HG03565 (cell line): Measurements from ENCODE around the gene MROH7.
A peak's percentile ranks its signal among the peaks of the same experiment; 100 is the strongest.

Experiments
- ATAC-seq: cut with Tn5 transposase; IDR thresholded peaks from one replicate; pipeline ENCODE4 v1.9.1; 2021; ENCODE audit warnings: mild to moderate bottlenecking, moderate library complexity; ENCODE audit not compliant: unreplicated experiment

The MROH7 gene

GRCh38 chr1:54695764-54696163 lies 54.2 kb downstream of the MROH7 start:
- no peak for ATAC-seq

DNA sequence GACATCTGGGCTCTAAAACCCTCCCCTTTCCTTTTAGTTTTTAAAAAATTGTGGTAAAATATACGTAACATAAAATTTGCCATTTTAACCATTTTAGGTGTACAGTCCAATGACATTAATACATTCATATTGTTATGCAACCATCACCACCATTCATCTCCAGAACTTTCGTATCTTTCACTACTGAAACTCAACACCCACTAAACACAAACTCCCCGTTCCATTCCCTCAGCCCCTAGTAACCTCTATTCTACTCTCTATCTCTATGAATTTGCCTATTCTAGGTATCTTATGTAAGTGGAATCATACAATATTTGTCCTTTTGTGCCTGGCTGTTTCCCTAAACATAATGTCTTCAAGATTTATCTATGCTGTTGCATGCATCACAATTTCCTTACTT lies 54.7 kb downstream of the MROH7 start:
- no peak for ATAC-seq

DNA sequence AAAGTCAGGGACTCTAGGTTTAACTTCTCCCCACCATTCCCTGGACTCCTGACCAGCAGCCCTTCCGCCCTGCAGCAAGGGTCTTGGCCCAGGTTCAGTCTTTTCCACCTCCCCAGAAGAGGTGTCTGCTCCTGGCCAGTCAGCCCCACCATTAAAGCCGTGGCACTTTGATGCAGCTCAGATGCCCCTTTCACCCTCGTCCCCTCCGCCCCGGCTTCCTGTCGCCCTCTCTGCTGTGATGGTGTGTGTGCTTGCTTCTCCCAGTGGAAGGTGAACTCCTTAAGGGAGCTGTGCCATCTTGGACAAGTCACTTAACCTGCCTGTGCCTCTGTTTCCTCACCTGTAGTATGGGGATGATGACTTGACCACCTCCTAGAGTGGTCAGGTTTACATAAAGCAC lies 56.3 kb downstream of the MROH7 start:
- no peak for ATAC-seq

- ATAC-seq, result no peak
These were observed 56.8 kb downstream of the MROH7 start for GRCh38 chr1:54698346-54698745.

DNA sequence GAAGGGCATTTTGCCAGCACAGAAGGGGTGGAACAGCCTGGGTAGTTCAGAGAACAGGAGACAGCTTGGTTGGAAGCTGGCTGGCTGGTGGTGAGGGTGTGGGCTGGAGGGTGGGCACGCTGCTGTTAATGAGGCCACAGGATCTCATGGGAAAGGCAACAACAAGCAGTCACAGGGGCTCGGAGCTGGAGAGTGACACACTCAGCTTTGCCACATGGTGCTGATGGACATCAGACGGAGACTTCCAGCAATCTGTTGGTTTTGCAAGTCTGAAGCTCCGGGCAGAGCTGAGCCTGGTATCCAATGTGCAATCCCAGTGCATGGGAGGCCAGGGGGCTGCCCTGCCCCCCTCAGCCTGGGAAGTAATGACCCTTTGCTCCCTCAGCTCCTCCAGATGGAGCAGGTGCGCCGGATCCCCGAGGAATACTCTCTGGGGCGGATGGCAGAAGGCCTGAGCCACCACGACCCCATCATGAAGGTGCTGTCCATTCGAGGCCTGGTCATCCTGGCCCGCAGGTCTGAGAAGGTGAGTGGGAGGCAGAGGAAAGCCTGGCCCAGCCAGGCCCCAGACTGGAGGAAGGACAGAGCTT lies 58.4 kb downstream of the MROH7 start:
- no peak for ATAC-seq

DNA sequence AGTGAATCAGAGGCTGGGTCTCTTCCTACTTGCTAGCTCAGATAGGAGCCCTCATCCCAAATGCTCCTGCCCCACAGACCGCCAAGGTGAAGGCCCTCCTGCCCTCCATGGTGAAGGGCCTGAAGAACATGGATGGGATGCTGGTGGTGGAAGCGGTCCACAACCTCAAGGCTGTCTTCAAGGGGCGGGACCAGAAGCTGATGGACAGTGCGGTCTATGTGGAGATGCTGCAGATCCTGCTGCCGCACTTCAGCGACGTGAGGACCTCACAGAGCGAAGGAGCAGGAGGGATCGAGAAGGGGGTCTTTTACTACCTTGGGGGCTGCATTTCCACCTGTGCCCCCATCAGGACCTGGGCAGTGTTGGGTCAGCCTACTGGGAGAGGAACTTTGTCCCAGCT lies 59.5 kb downstream of the MROH7 start:
- ATAC-seq, result no peak

DNA sequence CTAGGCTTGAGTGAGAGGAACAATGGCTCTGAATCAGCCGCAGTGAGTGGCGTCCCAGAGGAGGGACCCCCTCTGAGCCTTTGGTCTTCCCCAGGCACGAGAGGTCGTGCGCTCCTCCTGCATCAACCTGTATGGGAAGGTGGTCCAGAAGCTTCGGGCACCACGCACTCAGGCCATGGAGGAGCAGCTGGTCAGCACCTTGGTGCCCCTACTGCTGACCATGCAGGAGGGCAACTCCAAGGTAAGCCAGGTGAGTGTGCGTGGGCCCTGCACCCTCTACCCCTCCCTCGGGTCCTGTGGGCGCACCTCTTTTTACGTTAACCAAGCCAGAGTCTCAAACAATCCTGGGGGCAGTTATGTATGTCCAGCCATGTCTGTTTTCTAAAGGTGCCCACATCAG lies 60.4 kb downstream of the MROH7 start:
- ATAC-seq, result no peak

- ATAC-seq, result no peak
These were observed 61.9 kb downstream of the MROH7 start for GRCh38 chr1:54703471-54703870.

DNA sequence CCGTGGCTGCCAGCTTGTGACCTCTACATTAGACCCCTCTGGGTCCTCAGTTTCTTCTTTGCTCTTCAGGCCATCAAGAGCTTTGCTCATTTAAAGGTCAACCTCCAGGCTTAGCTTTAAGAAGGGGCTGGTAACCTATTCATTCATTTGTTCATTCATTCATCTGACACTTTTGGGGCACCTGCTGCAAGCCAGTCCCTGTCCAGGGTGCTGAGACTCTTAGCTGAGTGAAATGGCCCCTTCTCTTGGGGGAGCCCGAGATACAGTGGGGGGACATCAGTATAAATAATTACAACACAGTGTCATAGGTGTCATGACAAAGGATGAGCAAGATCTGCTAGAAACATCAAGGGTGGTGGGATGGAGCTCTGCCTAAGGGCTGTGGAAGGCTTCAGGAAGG lies 63.6 kb downstream of the MROH7 start:
- no peak for ATAC-seq

- ATAC-seq, result no peak
These were observed 64.8 kb downstream of the MROH7 start for GRCh38 chr1:54706419-54706818.

DNA sequence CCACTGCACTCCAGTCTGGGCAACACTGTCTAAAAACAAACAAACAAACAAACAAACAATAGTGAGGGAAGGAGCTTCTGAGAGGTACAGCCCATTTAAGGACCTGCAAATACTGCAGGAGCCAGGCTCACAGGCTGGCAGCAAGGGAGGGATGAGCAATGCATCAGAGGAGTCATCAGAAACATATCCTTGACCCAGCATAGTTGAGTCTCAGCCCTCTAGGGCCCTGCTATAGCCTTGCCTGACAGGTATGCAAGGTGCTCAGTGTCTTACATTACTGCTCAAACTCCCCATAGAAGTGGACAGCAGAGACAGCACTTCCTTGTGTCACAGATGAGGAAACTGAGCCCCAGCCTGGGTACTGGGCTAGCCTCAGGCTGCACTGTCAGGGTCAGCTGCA lies 66.8 kb downstream of the MROH7 start:
- no peak for ATAC-seq

GRCh38 chr1:54709547-54710292 lies 68.1 kb downstream of the MROH7 start:
- ATAC-seq, result no peak

DNA sequence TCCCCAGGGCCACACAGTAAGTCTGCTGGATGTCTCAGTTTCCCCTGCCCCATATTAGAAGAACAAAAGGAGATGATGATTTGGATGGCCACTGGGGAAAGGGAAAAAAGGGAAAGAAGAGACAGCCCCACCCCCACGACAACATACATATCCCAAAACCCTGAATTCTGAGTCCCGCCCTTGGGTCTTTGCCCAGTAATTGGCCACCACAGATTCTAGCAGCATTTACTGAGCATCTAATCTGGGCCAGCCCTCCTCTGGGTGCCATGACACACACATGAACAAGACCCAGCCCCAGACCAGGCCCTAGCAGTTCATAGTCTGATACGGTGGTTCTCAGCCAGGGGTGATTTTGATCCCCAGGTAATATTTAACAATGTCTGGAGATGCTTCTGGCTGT lies 68.8 kb downstream of the MROH7 start:
- no peak for ATAC-seq

DNA sequence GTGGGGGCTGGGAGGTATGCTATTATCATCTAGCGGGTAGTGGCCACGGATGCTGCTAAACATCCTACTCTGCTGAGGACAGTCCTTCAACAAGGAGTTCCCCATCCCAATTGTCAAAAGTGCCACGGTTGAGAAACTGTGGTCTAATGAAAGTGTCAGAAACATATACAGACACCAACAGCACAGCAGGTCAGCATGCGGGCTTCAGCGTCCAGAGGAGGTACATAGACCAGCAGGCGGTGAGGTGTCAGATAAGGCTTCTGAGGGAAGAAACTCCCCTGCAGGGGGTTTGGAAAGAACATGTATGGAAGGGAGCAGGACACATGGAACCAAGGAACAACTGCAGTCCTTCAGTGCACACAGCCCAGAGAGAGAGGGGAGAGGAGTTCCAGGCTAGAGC lies 69.3 kb downstream of the MROH7 start:
- ATAC-seq, result no peak

DNA sequence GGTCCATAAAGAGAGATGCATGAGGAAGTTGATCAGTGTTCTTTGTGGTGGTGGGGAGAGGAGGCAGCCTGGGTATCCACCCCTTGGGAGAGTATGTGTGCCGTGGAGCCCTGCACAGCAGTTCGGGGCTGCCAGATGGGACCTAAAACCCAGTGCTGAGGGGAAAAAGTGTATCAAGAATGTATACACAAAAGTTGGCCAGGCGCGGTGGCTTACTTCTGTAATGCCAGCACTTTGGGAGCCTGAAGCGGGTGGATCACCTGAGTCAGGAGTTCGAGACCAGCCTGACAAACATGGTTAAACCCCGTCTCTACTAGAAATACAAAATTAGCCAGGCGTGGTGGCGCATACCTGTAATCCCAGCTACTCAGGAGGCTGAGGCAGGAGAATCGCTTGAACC lies 70.0 kb downstream of the MROH7 start:
- no peak for ATAC-seq

GRCh38 chr1:54714881-54715492 lies 73.4 kb downstream of the MROH7 start:
- no peak for ATAC-seq

DNA sequence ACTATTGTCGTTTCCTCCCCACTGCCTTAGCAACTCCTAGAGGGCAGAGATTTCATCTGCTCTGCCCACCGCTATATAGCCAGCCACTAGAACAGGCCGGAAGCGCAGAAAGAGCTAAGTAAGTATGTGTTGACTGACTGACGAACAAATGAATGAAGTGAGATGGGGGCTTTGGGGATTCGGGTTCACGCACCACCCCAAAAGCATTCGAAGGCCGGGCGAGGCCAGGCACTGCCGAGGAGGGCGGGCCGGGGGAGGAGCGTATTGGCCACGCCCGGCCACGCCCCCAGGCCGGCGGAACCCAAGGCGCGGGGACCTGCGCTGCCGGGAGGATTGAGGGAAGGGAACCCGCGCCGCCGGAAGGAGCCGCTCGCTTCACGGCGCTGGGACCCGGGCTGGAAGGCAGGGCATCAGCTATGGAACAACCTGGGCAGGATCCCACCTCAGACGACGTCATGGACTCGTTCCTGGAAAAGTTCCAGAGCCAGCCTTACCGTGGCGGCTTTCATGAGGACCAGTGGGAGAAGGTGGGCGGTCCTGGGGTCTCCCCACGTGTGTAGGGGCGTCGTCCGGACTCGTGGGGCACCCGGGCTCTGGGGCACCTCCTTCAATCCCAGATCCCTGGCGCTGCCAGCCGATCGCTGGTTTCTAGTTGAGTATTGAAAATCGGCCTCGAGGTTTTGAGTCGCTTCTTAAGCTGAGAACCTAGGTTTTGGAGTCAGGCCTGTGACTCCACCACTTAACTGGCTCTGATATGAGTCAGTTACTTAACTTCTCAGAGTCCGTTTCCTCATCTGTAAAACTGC lies 74.1 kb downstream of the MROH7 start, which contains the start of gene TTC4:
TSS of gene TTC4 (plus strand) at position 369 of the 806 bp plus-strand sequence. CDS start at position 417, 48 bp downstream.
- ATAC-seq, result peak; percentile 85

GRCh38 chr1:54716299-54717047 lies 74.9 kb downstream of the MROH7 start:
- ATAC-seq, result peak; percentile 14

DNA sequence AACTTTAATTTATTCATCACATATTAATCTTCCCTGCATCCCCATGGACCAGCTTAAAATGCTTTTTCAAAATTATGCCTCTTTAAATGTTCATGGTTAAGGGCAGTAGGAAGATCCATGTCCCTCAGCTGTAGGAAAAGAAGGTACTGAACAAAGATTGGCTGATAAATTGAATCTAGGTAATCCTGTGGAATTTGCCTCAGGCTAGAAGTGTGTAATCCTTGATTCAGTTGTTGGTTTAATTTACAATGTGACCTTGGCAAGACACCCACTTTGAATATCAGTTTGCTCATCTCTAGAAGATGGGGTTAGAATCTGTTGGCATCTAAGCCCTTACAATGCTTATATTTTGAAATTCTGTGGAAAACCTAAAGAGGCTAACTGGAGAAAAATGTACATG lies 80.1 kb downstream of the MROH7 start:
- ATAC-seq, result no peak

DNA sequence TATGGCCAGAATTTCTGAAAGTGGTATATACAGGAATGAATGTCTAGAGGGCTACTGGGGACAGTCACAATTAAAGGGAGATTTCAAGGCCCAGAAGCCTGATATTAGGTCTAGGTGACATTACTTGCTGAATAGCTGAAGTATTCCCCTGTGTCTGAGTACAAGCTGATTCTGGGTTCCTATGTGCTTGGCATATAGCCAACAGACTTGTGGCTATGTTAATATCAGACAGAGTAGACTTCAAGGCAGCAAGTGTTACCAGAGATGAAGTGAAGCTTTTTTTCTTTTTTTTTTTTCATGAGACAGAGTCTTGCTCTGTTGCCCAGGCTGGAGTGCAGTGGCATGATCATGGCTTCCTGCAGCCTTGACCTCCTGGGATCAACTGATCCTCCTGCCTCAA lies 82.4 kb downstream of the MROH7 start:
- ATAC-seq, result no peak

DNA sequence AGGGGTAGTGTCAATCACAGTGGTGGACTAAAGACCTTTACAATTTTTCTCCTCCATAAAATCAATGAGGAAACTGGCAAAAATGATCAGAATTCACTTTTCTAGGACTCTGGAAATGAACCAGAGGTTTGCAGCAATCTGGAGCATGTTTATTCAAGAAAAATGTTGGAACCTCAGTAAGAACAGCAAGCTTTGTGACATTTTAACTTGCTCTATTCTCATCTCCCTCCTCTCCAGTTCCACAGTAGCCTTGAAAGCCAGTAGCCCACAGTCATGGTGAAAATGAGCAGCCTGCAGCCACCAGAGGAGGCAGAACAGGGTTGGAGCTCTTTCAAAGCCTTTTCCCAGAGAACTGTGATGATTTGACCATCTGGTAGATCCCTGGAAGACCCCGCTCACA lies 83.2 kb downstream of the MROH7 start:
- no peak for ATAC-seq
